HL-60 (cell line): ENCODE measurements around the gene ALLC.

Experiments
- DNase-seq, 2 experiments: peaks; one replicate each; pipeline ENCODE4 v3.0.0-alpha.2; 2010 to 2020; ENCODE audit warnings: low read depth in 1 of 2, low spot score in 1 of 2
- H3K27ac ChIP-seq: fragments of 250-450 bp; sonication (Bioruptor Pico); replicated peaks from 2 replicates; pipeline ENCODE4 v1.5.1; 2020; ENCODE audit warnings: mild to moderate bottlenecking, moderate library complexity
- H3K27me3 ChIP-seq: fragments of 250-450 bp; sonication (Bioruptor Pico); 2 replicates; pipeline ENCODE4 v1.5.1; 2021; ENCODE audit warnings: mild to moderate bottlenecking, moderate library complexity; ENCODE audit not compliant: insufficient read depth, poor library complexity, severe bottlenecking
- H3K4me3 ChIP-seq: replicated peaks from 2 replicates; pipeline ENCODE4 v1.5.1; 2011; ENCODE audit warnings: mild to moderate bottlenecking, control low read depth, low read length; ENCODE audit not compliant: insufficient read depth
- GABPA ChIP-seq: IDR thresholded peaks from 2 replicates; pipeline ENCODE4 v1.6.1; 2012; ENCODE audit warnings: low read depth
- POLR2AphosphoS5 ChIP-seq: IDR thresholded peaks from 2 replicates; pipeline ENCODE4 v1.6.1; 2012; ENCODE audit warnings: low read depth
- SPI1 ChIP-seq: IDR thresholded peaks from 2 replicates; pipeline ENCODE4 v1.6.1; 2012; ENCODE audit warnings: low read depth, mild to moderate bottlenecking, borderline replicate concordance
- TF ChIP-seq, protein P1 (sequence below): IDR thresholded peaks from one replicate; pipeline ENCODE4 v1.5.1; 2011; ENCODE audit warnings: low read length, control low read depth, inconsistent platforms; ENCODE audit not compliant: insufficient read depth
- TF ChIP-seq, protein P2 (sequence below): IDR thresholded peaks from 2 replicates; pipeline ENCODE4 v1.6.1; 2012; ENCODE audit warnings: low read depth; ENCODE audit not compliant: insufficient replicate concordance

Gene ALLC

DNA sequence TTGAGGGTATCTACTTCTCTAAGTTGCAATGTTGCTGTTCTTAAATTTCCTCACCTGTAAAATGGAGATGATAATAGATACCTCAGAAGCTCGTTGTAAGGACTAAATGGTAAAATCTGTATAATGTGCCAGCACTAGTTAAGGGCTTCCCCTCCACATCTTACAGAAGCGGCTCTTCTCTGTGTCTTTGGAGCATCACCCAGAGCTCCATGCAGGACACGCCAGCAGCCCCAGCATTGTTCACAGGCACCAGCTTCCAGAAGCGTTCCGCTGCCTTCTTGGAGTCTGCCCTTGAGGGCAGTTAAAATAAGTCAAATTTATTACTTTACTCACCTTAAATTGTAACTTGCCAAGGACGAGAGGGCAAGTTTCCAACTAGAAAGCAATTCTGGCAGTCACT, 51.2 kb downstream of the ALLC start:
- TF ChIP-seq, protein P1, sequence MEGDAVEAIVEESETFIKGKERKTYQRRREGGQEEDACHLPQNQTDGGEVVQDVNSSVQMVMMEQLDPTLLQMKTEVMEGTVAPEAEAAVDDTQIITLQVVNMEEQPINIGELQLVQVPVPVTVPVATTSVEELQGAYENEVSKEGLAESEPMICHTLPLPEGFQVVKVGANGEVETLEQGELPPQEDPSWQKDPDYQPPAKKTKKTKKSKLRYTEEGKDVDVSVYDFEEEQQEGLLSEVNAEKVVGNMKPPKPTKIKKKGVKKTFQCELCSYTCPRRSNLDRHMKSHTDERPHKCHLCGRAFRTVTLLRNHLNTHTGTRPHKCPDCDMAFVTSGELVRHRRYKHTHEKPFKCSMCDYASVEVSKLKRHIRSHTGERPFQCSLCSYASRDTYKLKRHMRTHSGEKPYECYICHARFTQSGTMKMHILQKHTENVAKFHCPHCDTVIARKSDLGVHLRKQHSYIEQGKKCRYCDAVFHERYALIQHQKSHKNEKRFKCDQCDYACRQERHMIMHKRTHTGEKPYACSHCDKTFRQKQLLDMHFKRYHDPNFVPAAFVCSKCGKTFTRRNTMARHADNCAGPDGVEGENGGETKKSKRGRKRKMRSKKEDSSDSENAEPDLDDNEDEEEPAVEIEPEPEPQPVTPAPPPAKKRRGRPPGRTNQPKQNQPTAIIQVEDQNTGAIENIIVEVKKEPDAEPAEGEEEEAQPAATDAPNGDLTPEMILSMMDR, result no peak
- TF ChIP-seq SPI1 (no peak), POLR2AphosphoS5 (no peak), GABPA (no peak)
- TF ChIP-seq, protein P2, sequence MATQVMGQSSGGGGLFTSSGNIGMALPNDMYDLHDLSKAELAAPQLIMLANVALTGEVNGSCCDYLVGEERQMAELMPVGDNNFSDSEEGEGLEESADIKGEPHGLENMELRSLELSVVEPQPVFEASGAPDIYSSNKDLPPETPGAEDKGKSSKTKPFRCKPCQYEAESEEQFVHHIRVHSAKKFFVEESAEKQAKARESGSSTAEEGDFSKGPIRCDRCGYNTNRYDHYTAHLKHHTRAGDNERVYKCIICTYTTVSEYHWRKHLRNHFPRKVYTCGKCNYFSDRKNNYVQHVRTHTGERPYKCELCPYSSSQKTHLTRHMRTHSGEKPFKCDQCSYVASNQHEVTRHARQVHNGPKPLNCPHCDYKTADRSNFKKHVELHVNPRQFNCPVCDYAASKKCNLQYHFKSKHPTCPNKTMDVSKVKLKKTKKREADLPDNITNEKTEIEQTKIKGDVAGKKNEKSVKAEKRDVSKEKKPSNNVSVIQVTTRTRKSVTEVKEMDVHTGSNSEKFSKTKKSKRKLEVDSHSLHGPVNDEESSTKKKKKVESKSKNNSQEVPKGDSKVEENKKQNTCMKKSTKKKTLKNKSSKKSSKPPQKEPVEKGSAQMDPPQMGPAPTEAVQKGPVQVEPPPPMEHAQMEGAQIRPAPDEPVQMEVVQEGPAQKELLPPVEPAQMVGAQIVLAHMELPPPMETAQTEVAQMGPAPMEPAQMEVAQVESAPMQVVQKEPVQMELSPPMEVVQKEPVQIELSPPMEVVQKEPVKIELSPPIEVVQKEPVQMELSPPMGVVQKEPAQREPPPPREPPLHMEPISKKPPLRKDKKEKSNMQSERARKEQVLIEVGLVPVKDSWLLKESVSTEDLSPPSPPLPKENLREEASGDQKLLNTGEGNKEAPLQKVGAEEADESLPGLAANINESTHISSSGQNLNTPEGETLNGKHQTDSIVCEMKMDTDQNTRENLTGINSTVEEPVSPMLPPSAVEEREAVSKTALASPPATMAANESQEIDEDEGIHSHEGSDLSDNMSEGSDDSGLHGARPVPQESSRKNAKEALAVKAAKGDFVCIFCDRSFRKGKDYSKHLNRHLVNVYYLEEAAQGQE, result no peak
- no peak for DNase-seq
- Histone ChIP-seq H3K27me3 (peaks cover 5% of the 10 kb centered on the region), H3K4me3 (no peak overlapping the region), H3K27ac (no peak overlapping the region)

DNA sequence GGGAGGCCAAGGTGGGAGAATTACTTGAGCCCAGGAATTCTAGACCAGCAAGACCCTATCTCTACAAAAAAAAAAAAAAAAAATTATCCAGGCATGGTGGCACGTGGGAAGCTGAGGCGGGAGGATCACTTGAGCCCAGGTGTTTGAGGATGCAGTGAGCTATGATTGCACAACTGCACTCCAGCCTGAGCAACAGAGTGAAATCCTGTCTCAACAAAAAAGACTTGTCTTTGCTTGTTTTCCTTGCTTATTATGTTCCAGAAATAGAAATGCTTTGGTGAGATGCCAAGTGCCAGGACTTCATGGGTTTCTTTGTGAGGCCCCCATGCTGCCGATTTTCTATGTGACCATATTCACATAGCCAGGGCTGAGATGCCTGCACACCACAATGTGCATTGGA, 54.4 kb downstream of the ALLC start:
- TF ChIP-seq POLR2AphosphoS5 (no peak), GABPA (no peak), SPI1 (no peak)
- TF ChIP-seq, protein P2, result no peak
- TF ChIP-seq, protein P1, result no peak
- Histone ChIP-seq H3K4me3 (no peak overlapping the region), H3K27me3 (peaks cover 5% of the 10 kb centered on the region), H3K27ac (no peak overlapping the region)
- no peak for DNase-seq

DNA sequence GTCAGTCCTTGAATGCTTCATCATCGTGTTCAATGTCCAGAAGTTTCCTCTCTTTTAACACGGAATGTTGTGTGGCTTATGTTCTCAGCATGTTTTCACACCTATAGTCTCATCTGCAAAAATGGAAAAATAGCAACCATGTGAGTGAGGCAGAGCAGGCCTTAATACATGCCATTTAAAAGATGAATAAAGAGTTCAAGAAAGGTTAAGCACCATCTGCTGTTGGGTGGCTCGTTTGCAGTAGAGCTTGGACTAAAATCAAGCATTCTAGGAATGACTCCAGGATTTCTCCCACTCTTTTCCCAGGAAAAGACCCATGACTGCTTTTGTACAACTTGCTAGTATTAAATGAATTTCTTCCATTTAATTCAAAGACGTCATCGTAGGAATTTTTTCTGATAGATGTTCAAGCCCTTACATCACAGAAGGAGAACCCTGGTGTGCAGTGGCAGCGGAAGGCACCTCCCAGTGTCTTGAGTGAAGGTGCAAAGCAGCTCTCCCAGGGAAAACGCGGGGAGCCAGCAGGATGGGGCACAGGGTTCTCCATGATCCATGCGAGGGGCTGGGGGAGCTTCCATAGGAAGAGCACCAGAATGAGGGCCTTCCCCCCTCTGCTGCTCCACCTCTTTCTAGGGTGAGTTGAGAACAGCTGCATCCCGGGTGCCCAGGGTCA, 55.0 kb downstream of the ALLC start:
- no peak for DNase-seq
- TF ChIP-seq GABPA, result no peak
- TF ChIP-seq, protein P1, result no peak
- no peak for TF ChIP-seq SPI1
- no peak for TF ChIP-seq POLR2AphosphoS5
- TF ChIP-seq, protein P2, result no peak
- no peak overlapping the region for H3K4me3 ChIP-seq
- no peak overlapping the region for H3K27ac ChIP-seq
- H3K27me3 ChIP-seq, result peaks cover 5% of the 10 kb centered on the region
